Activated CD4-positive, alpha-beta T cell treated with anti-CD3 and anti-CD28 coated beads, Interleukin-2, amount 50 U/mL, for 16 hours (primary cell): Measurements from ENCODE around the gene OPHN1.

Experiments used
- DNase-seq: peaks from one replicate; pipeline ENCODE4 v3.0.0-alpha.2; 2020

Gene OPHN1

GRCh38 chrX:68238568-68238967 lies 194.7 kb downstream of the OPHN1 start:
- peak; percentile 24 for DNase-seq

- no peak for DNase-seq
Measured at GRCh38 chrX:68234171-68234910, 199.0 kb downstream of the OPHN1 start.

GRCh38 chrX:68232206-68232605 lies 201.1 kb downstream of the OPHN1 start:
- no peak for DNase-seq

GRCh38 chrX:68209008-68209407 lies 224.3 kb downstream of the OPHN1 start:
- DNase-seq = no peak

GRCh38 chrX:68204521-68205038 lies 228.7 kb downstream of the OPHN1 start:
- DNase-seq = no peak

GRCh38 chrX:68203646-68204045 lies 229.6 kb downstream of the OPHN1 start:
- DNase-seq = no peak

GRCh38 chrX:68203211-68203610 lies 230.1 kb downstream of the OPHN1 start:
- no peak for DNase-seq

GRCh38 chrX:68199062-68199848 lies 234.0 kb downstream of the OPHN1 start:
- no peak for DNase-seq

GRCh38 chrX:68196939-68197791 lies 236.1 kb downstream of the OPHN1 start:
- peak; percentile 55 for DNase-seq

GRCh38 chrX:68195561-68195960 lies 237.7 kb downstream of the OPHN1 start:
- DNase-seq = no peak

- no peak for DNase-seq
Measured at GRCh38 chrX:68193786-68194185, 239.5 kb downstream of the OPHN1 start.

- DNase-seq = no peak
Measured at GRCh38 chrX:68193234-68193633, 240.1 kb downstream of the OPHN1 start.

- no peak for DNase-seq
Measured at GRCh38 chrX:68190799-68191198, 242.5 kb downstream of the OPHN1 start.

- no peak for DNase-seq
Measured at GRCh38 chrX:68186552-68187262, 246.6 kb downstream of the OPHN1 start.

GRCh38 chrX:68185161-68185560 lies 248.1 kb downstream of the OPHN1 start:
- DNase-seq = no peak

GRCh38 chrX:68183612-68184214 lies 249.6 kb downstream of the OPHN1 start:
- DNase-seq = peak; percentile 34

GRCh38 chrX:68180579-68180978 lies 252.7 kb downstream of the OPHN1 start:
- peak; percentile 6 for DNase-seq

- no peak for DNase-seq
Measured at GRCh38 chrX:68179355-68179754, 253.9 kb downstream of the OPHN1 start.

- no peak for DNase-seq
Measured at GRCh38 chrX:68177542-68177941, 255.8 kb downstream of the OPHN1 start.

- DNase-seq = no peak
Measured at GRCh38 chrX:68175562-68175961, 257.7 kb downstream of the OPHN1 start.

GRCh38 chrX:68163441-68163840 lies 269.9 kb downstream of the OPHN1 start:
- no peak for DNase-seq

- DNase-seq = no peak
Measured at GRCh38 chrX:68147848-68148247, 285.4 kb downstream of the OPHN1 start.
